HepG2 (cell line): Measurements from ENCODE around the gene STK38L. TPM values are rescaled to one million over a fixed set of nuclear protein-coding genes. Genes with fewer than 3 reads are reported as not detected.

Source experiments
- ARID4A ChIP-seq: sonication (generic); formaldehyde crosslinking; IDR thresholded peaks from 2 replicates; pipeline ENCODE4 v1.5.0; 2020; ENCODE audit warnings: mild to moderate bottlenecking, missing genetic modification reagents, borderline replicate concordance
- BRCA1 ChIP-seq: sonication (generic); formaldehyde crosslinking; IDR thresholded peaks from 2 replicates; pipeline ENCODE4 v1.4.0; 2020; ENCODE audit warnings: missing genetic modification reagents
- CC2D1A ChIP-seq: sonication (generic); formaldehyde crosslinking; IDR thresholded peaks from 2 replicates; pipeline ENCODE4 v1.8.1; 2023; ENCODE audit warnings: mild to moderate bottlenecking, missing genetic modification reagents
- CENPBD1 ChIP-seq: sonication (generic); formaldehyde crosslinking; IDR thresholded peaks from 2 replicates; pipeline ENCODE4 v1.8.0; 2022; ENCODE audit warnings: missing genetic modification reagents, low read depth, mild to moderate bottlenecking, borderline replicate concordance
- EP300 ChIP-seq, 3 experiments: sonication (generic) in 1 of 3; formaldehyde crosslinking in 1 of 3; IDR thresholded peaks; 2 replicates each; pipeline versions ENCODE4 v1.5.1 to v1.6.1; 2011 to 2020; ENCODE audit warnings: low read depth in 2 of 3, low read length in 2 of 3, borderline replicate concordance in 1 of 3, improper control_type of control experiment in 1 of 3, mild to moderate bottlenecking in 1 of 3, missing genetic modification reagents in 1 of 3, moderate library complexity in 1 of 3
- HHEX ChIP-seq: IDR thresholded peaks from 2 replicates; pipeline ENCODE4 v1.6.1; 2016; ENCODE audit warnings: control low read depth
- HOXA7 ChIP-seq: sonication (generic); formaldehyde crosslinking; IDR thresholded peaks from 2 replicates; pipeline ENCODE4 v1.8.1; 2022; ENCODE audit warnings: mild to moderate bottlenecking, missing genetic modification reagents, moderate library complexity
- KAT7 ChIP-seq: IDR thresholded peaks from 2 replicates; pipeline ENCODE4 v1.6.1; 2018; ENCODE audit warnings: borderline replicate concordance, missing compliant biosample characterization
- NCOA5 ChIP-seq: sonication (generic); formaldehyde crosslinking; IDR thresholded peaks from 2 replicates; pipeline ENCODE4 v1.4.0; 2020; ENCODE audit warnings: missing genetic modification reagents
- NPAS2 ChIP-seq: sonication (generic); formaldehyde crosslinking; IDR thresholded peaks from 2 replicates; pipeline ENCODE4 v1.8.0; 2022; ENCODE audit warnings: mild to moderate bottlenecking, missing genetic modification reagents, borderline replicate concordance
- POGZ ChIP-seq: sonication (generic); formaldehyde crosslinking; IDR thresholded peaks from 2 replicates; pipeline ENCODE4 v1.4.0; 2020; ENCODE audit warnings: mild to moderate bottlenecking, missing genetic modification reagents
- RARA ChIP-seq: IDR thresholded peaks from 2 replicates; pipeline ENCODE4 v1.6.1; 2016; ENCODE audit warnings: missing genetic modification reagents, missing compliant biosample characterization
- RFX5 ChIP-seq: IDR thresholded peaks from 2 replicates; pipeline ENCODE4 v1.6.1; 2011; ENCODE audit warnings: low read depth, low read length, improper control_type of control experiment
- SRSF4 ChIP-seq: fragments of 200-400 bp; formaldehyde crosslinking; IDR thresholded peaks from one replicate; pipeline ENCODE4 v1.6.1; 2018; ENCODE audit warnings: mild to moderate bottlenecking, low read depth, low read length, moderate library complexity; ENCODE audit not compliant: poor library complexity, severe bottlenecking
- TBL1XR1 ChIP-seq: fragments of 150-350 bp; IDR thresholded peaks from 2 replicates; pipeline ENCODE4 v1.6.1; 2014; ENCODE audit warnings: borderline replicate concordance, low read length; ENCODE audit not compliant: partially characterized antibody
- THRA ChIP-seq: sonication (generic); formaldehyde crosslinking; IDR thresholded peaks from 2 replicates; pipeline ENCODE4 v1.4.0; 2020; ENCODE audit warnings: missing genetic modification reagents, borderline replicate concordance
- WIZ ChIP-seq: sonication (generic); formaldehyde crosslinking; IDR thresholded peaks from 2 replicates; pipeline ENCODE4 v1.5.1; 2020; ENCODE audit warnings: mild to moderate bottlenecking, missing genetic modification reagents
- ZBTB7B ChIP-seq: sonication (generic); formaldehyde crosslinking; IDR thresholded peaks from 2 replicates; pipeline ENCODE4 v1.4.0; 2020; ENCODE audit warnings: missing genetic modification reagents
- ZFP36L1 ChIP-seq: sonication (generic); formaldehyde crosslinking; IDR thresholded peaks from 2 replicates; pipeline ENCODE4 v1.8.0; 2022; ENCODE audit warnings: mild to moderate bottlenecking, missing genetic modification reagents, moderate library complexity
- ZKSCAN1 ChIP-seq: fragments of 150-350 bp; IDR thresholded peaks from 2 replicates; pipeline ENCODE4 v1.6.1; 2014; ENCODE audit warnings: low read length
- ZNF326 ChIP-seq: sonication (generic); formaldehyde crosslinking; IDR thresholded peaks from 2 replicates; pipeline ENCODE4 v1.4.0; 2020; ENCODE audit warnings: missing genetic modification reagents, borderline replicate concordance
- ZNF510 ChIP-seq: sonication (generic); formaldehyde crosslinking; IDR thresholded peaks from 2 replicates; pipeline ENCODE4 v1.4.0; 2020; ENCODE audit warnings: low read depth, mild to moderate bottlenecking, missing genetic modification reagents
- ZNF670 ChIP-seq: sonication (generic); formaldehyde crosslinking; IDR thresholded peaks from 2 replicates; pipeline ENCODE4 v1.8.0; 2022; ENCODE audit warnings: mild to moderate bottlenecking, missing genetic modification reagents, borderline replicate concordance
- ZNF691 ChIP-seq: sonication (generic); formaldehyde crosslinking; IDR thresholded peaks from 2 replicates; pipeline ENCODE4 v1.4.0; 2020; ENCODE audit warnings: missing genetic modification reagents, low read depth, mild to moderate bottlenecking, borderline replicate concordance
- ZNF841 ChIP-seq: sonication (generic); formaldehyde crosslinking; IDR thresholded peaks from 2 replicates; pipeline ENCODE4 v1.8.1; 2023; ENCODE audit warnings: missing genetic modification reagents, borderline replicate concordance
- polyA plus RNA-seq, 8 experiments: library from polyadenylated mRNA; depleted of rRNA in 3 of 8; stranded (reverse) in 7 of 8; unstranded in 1 of 8; fragments of >200 nt; fragmentation: Illumina TruSeq in 4 of 8; extraction: Trizol in 4 of 8; gene quantifications; 2 replicates each; pipeline versions ENCODE4 v1.2.1 to v1.2.3, GENCODE V29; 2011 to 2016; ENCODE audit warnings: low read depth in 4 of 8, missing spikeins in 1 of 8, mixed read lengths in 1 of 8; ENCODE audit not compliant: insufficient read depth in 1 of 8
- total RNA-seq, 5 experiments: library from RNA; depleted of rRNA; stranded (reverse); fragments of >200 nt; fragmentation: Illumina TruSeq; extraction: Trizol; gene quantifications; 2 replicates each; pipeline ENCODE4 v1.2.3, GENCODE V29; 2016; ENCODE audit warnings: low read depth in 1 of 5

The STK38L gene
- total and polyA plus RNA-seq, 2 of the 13 experiments (the other 11 are each of a cell fraction or from before 2014, with no cell fraction given), result 6.1 to 26.4 TPM

- TF ChIP-seq HHEX (CRISPR knock-in tag) (no peak), BRCA1 (CRISPR knock-in tag) (no peak), HOXA7 (no peak), ZNF841 (CRISPR knock-in tag) (no peak), RARA (CRISPR knock-in tag) (no peak), POGZ (no peak), EP300 (IDR thresholded peaks at IDR 0.05; ENCODE audit: low read depth in 2 of 2, low read length in 2 of 2) (no peak), EP300 (CRISPR knock-in tag; IDR thresholded peaks at IDR 0.05; ENCODE audit: borderline replicate concordance) (no peak), ZNF691 (CRISPR knock-in tag) (no peak), THRA (CRISPR knock-in tag) (no peak), ZNF326 (CRISPR knock-in tag) (no peak), ZBTB7B (CRISPR knock-in tag) (peak; percentile 59; the same call in 1 of the 2 replicates), ARID4A (no peak), RFX5 (no peak), SRSF4 (no peak), TBL1XR1 (no peak), ZFP36L1 (CRISPR knock-in tag) (no peak), CENPBD1 (CRISPR knock-in tag) (no peak), ZNF670 (CRISPR knock-in tag) (no peak), WIZ (CRISPR knock-in tag) (peak; percentile 54; the same call in 1 of the 2 replicates), NPAS2 (CRISPR knock-in tag) (no peak), KAT7 (CRISPR knock-in tag) (no peak), ZKSCAN1 (no peak), ZNF510 (no peak), NCOA5 (CRISPR knock-in tag) (no peak), CC2D1A (CRISPR knock-in tag) (no peak)
Measured at GRCh38 chr12:27226407-27226929, 17.6 kb upstream of the STK38L start (continued).
